Activated B cell treated with CpG ODN at 0.5 μM for 24 hours (primary cell): Measurements from ENCODE around the gene STK24. TPM values are rescaled to one million over a fixed set of nuclear protein-coding genes. Genes with fewer than 3 reads are reported as not detected.

Source experiments
- ATAC-seq: fragments of 200-7000 bp; cut with Tn5 transposase; one replicate; pipeline ENCODE4 v1.10.0; 2021; ENCODE audit warnings: low read depth, mild to moderate bottlenecking, moderate library complexity
- CTCF ChIA-PET: fragments of 350-600 bp; sonication (Branson Sonifier 250); formaldehyde crosslinking; loops from one replicate; lab custom pipeline; 2021; ENCODE audit warnings: antibody characterized with exemption; lab: Charles Lee
- POLR2A ChIA-PET: fragments of 350-600 bp; sonication (Branson Sonifier 250); formaldehyde crosslinking; loops from one replicate; lab custom pipeline; 2021; ENCODE audit warnings: antibody characterized with exemption; lab: Charles Lee
- DNase-seq: peaks from one replicate; pipeline ENCODE4 v3.0.0; 2022
- H3K27ac Mint-ChIP-seq: one replicate; pipeline ENCODE4 v1.8.0; 2020; ENCODE audit warnings: mixed read lengths
- H3K27me3 Mint-ChIP-seq: one replicate; pipeline ENCODE4 v1.8.0; 2021; ENCODE audit warnings: mixed read lengths
- H3K36me3 Mint-ChIP-seq: one replicate; pipeline ENCODE4 v1.8.0; 2021; ENCODE audit warnings: low read depth, mixed read lengths
- H3K4me1 Mint-ChIP-seq: one replicate; pipeline ENCODE4 v1.8.0; 2021; ENCODE audit warnings: mixed read lengths
- H3K4me3 Mint-ChIP-seq: one replicate; pipeline ENCODE4 v1.8.0; 2020; ENCODE audit warnings: mild to moderate bottlenecking, mixed read lengths
- H3K9me3 Mint-ChIP-seq: one replicate; pipeline ENCODE4 v1.8.0; 2020; ENCODE audit warnings: mixed read lengths
- CTCF ChIP-seq: fragments of 200-600 bp; IDR thresholded peaks from one replicate; pipeline ENCODE4 v1.8.0; 2022; ENCODE audit warnings: antibody characterized with exemption, mild to moderate bottlenecking
- intact Hi-C: fragments of 100-400 bp; cut with micrococcal nuclease; formaldehyde crosslinking; loops from one replicate; pipeline ENCODE4 v1.15.1; 2024
- total RNA-seq: library from RNA; stranded (reverse); gene quantifications from 2 replicates; pipeline ENCODE4 v1.2.3, GENCODE V29; 2022

STK24 gene
- total RNA-seq, 1 donor from 2014 or later = 84.8 TPM

DNA sequence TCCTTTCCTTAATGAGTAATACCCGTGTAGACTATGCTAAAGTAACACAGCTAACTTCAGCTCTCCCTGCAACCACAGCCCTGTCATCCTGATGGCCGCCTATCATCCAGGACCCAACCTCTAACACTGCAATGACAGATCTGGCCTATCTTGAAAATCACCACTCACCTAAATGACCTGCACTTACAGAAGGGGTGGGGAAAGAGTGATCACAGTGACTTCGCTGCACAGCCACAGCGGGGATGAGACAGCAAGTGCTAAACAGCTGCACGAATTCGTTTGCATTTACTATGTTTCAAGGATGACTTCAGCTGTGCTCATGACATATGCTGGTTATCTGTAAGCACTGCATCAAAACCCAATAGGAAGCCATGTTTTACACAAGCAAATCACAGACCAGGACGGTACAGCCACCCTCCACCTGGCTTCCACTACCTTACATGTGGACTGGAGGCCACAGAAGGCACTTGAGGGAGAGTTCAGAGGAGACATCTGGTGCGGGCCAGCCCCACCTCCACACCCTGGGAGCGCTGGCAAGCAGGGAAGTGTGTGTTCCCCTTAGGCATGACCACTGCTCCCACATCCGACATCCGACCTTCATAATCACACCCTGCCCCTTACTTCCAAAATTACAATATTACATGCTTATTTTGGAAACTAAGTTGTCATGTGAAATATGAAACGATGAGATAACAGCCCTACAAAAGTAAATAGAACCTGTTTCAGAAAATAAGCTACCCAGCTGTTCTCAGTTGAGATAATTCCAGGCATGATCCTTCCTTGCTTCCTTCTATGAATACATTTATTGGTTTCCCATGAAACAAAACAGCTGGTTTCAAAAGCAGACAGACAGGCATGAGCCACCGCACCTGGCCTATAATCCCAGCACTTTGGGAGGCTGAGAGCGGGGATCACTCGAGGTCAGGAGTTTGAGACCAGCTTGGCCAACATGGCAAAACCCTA is 95.7 kb downstream of the STK24 start:
- Mint-ChIP-seq H3K4me3 (no peak overlapping the region), H3K27ac (peak overlapping the region; percentile 57), H3K4me1 (peaks cover 90% of the 10 kb centered on the region), H3K36me3 (peaks cover 32% of the 10 kb centered on the region), H3K9me3 (no peaks in the 10 kb centered on the region), H3K27me3 (no peaks in the 10 kb centered on the region)
- CTCF ChIA-PET = interaction anchor here (1.4 to 2.6 kb wide), 5 partner anchors 13 to 192 kb away, joined by 4 to 17 read pairs (median 5); no protein-coding TSS in a partner anchor
- POLR2A ChIA-PET = interaction anchor here (0.6 kb wide), 1 partner anchor 85 kb away, joined by 4 read pairs; no protein-coding TSS in a partner anchor
- DNase-seq (no peak), ATAC-seq (peak; percentile 11)
- intact Hi-C loops = no loop called here
- no peak for TF ChIP-seq CTCF

DNA sequence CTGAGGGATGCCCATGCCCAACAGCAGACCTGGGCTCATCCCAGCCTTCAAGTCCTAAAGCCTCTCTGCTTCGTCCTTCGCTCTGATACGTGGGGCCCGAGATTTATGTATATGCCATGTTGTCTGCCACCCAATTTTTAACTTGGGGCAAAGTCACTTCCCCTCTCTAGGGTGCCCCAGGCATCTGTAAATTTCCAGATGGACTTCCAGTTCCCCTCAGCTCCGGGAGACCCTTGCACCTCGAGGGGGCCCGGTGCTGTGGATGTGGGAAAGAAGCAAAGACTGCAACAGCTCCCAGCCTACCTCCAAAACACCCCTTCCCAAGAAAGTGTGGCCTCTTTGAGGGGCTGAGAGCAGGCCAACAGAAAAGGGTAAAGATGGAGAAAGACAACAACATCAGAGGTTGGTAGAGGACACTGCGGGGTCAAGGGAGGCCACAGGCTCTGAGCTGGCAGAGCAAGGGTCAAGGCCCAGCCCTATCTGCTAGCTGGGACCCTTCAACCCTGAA is 97.4 kb downstream of the STK24 start:
- Mint-ChIP-seq H3K27me3 (no peaks in the 10 kb centered on the region), H3K4me3 (no peak overlapping the region), H3K27ac (no peak overlapping the region), H3K4me1 (peaks cover 78% of the 10 kb centered on the region), H3K9me3 (no peaks in the 10 kb centered on the region), H3K36me3 (peaks cover 38% of the 10 kb centered on the region)
- CTCF ChIA-PET = interaction anchor here (1.8 kb wide), 1 partner anchor 174 kb away, joined by 8 read pairs; no protein-coding TSS in a partner anchor
- no peak for DNase-seq
- intact Hi-C loops = no loop called here
- POLR2A ChIA-PET = no interaction called here
- ATAC-seq = no peak
- no peak for TF ChIP-seq CTCF

GRCh38 chr13:98478189-98479129 is 98.4 kb downstream of the STK24 start:
- TF ChIP-seq CTCF = no peak
- Mint-ChIP-seq H3K4me3 (peak overlapping the region; percentile 49), H3K27ac (peak overlapping the region; percentile 94), H3K9me3 (no peaks in the 10 kb centered on the region), H3K27me3 (no peaks in the 10 kb centered on the region), H3K36me3 (peaks cover 46% of the 10 kb centered on the region), H3K4me1 (peaks cover 67% of the 10 kb centered on the region)
- peak; percentile 23 for ATAC-seq
- POLR2A ChIA-PET = interaction anchor here (0.5 to 1.2 kb wide), 4 partner anchors 31 to 193 kb away, joined by 3 to 5 read pairs (median 4); partner anchors contain the start of gene STK24
- intact Hi-C loops = no loop called here
- CTCF ChIA-PET = no interaction called here
- DNase-seq = no peak

DNA sequence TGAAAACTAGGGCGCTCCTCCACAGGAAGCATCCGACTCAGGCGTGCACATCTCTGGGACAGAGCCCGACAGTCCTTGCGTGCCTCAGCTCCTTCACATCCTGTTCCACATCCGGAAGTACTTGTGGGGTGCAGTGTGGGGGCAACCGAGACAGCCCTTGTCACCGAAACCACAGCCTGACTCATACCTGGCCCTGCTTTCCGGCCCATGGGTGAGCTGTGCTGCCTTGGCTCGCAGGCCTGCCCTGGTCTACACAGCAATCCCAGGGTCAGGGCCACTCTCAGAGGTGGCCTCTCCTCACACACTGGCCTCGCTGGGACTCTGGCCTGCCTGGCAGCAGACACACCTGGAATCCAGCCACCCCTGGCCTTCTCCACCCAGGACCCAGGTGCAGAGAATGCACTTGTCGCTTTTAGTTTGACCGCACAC is 100.4 kb downstream of the STK24 start:
- peak overlapping the region; percentile 94 for H3K27ac Mint-ChIP-seq
- peaks cover 58% of the 10 kb centered on the region for H3K36me3 Mint-ChIP-seq
- ATAC-seq (peak; percentile 92), DNase-seq (peak; percentile 60)
- TF ChIP-seq CTCF = no peak
- POLR2A ChIA-PET = interaction anchor here (0.6 to 1.7 kb wide), 7 partner anchors 10 to 100 kb away, joined by 3 to 22 read pairs (median 6); partner anchors contain the start of gene STK24
- H3K4me1 Mint-ChIP-seq = peaks cover 50% of the 10 kb centered on the region
- no peaks in the 10 kb centered on the region for H3K9me3 Mint-ChIP-seq
- CTCF ChIA-PET = interaction anchor here (0.6 to 1.2 kb wide), 6 partner anchors 8 to 32 kb away, joined by 3 read pairs; no protein-coding TSS in a partner anchor
- peak overlapping the region; percentile 76 for H3K4me3 Mint-ChIP-seq
- intact Hi-C loops = loop anchor here (1.0 to 2.0 kb wide), 4 partner anchors 11 to 176 kb away; partner anchors contain the start of gene STK24
- H3K27me3 Mint-ChIP-seq = no peaks in the 10 kb centered on the region
